SKM-1 treated with dmso at 0.1 percent for 144 hours (cell line): ENCODE measurements around the gene PEPD.
"Not testable (repeated sequence)": the region's sequence is repeated elsewhere in the genome, so short reads cannot be mapped to it uniquely, and the experiment has no call there.

Experiments used
- DNase-seq: peaks from one replicate; lab custom pipeline; 2025; ENCODE audit not compliant: unreplicated experiment; lab: John Stamatoyannopoulos, UW

Gene PEPD

DNA sequence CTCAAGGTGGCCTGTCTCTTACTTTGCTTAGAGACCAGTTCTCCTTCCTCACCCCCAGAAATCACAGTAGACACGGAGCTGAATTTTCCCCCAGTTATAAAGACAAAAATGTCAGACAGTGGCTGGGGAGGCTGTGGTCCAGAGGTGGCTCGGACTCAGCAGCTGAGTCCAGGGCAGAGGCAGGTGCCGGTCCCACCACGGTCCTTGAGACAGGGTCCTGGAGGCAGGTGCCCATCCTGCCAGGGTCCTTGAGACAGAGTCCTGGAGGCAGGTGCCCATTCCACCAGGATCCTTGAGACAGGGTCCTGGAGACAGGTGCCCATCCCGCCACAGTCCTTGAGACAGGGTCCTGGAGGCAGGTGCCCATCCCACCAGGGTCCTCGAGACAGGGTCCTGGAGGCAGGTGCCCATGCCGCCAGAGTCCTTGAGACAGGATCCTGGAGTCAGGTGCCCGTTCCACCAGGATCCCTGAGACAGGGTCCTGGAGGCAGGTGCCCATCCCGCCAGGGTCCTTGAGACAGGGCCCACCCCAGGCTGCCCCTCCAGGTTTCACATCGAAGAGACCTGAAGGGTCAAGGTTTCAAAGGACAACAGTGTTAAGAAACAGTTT is 23.1 kb downstream of the PEPD start:
- no peak for DNase-seq

DNA sequence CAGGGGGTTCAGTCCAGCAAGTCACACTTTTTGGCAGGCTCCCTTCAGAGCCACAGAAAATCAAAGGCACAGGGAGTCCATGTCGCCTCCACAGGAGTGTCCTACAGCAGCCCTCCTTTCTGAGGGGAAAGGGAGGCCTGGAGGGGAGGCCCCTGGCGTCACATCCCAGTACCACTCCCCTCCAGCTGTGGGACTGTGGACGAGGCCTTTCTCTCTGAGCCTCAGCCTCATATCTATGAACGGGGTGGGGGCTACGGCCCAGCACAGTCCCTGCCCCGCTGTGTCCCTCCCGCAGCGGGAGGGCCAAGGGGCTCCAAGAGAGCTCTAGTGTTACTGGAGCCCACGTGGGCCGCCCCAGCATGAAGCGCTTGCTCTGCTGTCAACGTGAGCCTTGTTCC is 23.8 kb downstream of the PEPD start:
- DNase-seq: no peak

DNA sequence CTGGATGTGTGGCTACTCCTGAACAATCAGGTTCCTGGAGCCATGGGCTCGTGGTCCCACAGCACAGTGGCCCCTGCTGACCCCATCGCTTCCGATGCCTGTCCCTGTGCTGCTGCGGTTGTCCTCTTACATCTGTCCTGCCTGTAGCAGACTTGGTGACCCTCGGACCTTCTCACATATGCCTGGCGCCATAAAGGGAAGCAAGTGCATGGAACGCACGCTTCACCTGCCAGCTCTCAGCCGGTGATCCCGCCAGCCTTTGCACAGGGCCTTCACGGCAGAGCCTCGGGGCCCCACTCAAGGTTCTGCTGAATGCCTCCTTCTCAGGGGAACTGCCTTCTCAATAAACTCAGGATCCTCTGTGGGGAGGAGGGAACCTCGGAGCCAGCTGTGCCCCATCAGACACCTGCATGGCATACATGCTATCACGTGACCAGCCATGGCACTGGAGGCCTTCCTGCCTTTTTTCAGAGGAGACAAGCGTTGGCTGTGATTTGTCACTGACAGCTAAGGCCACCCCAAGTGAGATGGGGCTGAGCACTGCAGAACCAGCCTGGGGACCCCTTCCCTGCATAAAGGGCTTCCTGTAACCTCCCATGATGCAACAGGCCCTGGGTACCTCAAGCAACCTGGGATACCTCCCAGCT is 24.3 kb downstream of the PEPD start:
- DNase-seq: no peak

DNA sequence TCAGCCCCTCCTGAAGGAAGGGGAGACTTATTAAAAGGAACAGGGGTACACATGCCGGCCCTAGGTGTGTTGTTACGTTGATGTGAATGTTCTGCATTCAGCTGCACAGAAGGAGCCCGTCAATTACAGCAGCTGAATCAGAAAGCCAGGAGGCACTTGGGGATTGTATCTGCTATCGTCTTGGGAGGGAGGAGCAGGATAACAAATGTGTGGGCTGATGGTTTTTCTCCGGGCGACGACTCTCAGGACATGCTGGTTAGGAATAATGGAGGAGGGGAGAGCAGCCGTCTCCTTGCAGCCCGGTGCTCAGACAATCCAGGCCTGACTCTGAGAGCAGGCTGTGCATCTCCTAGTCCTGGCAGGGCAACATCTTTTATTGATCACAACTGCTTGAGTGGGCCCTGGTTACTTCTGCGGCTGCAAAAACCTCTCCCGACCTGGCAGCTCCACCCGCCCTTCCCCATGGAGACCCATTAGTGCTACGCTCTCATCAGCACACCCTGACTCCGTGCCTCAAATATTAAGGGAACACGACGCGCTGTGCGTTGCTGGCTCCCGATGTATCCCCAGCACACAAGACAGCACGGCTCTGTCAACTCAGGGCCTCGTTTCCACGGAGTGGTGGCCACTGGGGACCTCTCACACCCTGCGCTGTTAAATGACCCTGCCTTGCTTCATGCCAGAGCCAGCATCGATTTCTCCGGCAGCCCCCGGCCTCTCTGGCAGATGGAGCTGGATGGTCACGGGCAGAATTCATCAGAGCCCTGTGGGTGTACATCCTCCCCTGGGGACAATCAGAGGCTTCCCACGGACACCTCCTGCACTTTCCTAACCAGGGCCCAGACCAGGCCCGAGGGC is 25.3 kb downstream of the PEPD start:
- no peak for DNase-seq

DNA sequence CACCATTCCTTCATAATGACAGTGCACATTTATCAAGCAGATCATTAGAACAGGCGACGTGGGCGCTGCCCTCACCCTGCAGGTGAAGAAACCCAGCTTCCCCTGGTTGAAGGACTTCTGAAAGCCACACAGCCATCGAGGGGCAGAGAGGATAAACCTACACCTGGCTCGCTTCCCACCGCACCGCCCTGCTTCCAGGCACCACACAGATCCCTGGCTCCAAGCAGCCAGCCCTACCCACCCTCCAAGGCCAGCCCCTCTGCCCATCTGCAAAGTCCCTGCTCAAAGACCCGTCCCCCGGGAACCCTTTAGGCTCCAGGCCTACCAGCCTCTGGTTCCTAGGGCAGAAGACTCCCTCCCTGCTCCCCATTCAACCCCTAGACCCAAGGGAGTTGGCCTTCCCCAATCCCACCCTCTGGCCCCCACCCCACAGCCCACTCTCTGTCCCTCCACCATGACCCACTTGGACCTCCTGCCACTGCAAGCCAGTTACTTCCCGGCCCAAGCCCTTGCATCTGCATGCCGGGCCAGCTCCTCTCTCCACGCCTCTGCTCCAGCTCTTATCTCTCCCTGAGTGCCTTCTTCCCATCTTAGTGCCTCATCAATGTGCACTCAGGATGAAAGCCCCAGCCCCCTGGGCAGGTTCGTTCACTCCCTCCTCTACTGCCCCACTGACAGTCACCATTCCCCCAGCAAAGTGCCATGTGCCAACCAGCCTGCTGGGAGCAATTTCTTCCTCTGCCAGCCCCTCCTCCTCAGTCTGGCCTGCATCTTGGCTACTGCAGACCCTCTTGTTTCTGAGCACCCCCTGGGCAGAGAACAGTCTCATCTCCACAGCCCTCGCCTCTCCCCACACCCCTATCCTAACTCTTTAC is 28.0 kb downstream of the PEPD start:
- DNase-seq: no peak

DNA sequence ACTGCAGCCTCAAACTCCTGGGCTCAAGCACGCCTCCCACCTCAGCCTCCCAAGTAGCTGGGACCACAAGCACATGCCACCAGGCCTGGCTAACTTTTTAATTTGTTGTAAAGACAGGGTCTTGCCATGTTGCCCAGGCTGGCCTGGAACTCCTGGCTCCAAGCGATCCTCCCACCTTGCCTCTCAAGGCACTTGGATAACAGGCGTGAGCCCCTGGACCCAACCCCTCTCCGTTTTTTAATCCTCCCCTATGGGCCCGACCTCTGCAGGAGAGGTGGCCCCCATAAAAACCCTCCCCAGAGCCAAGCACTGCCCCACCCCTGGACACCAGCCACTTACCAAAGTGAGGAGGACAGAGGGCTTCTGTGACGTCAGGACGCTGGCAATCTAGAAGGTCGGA is 28.6 kb downstream of the PEPD start:
- DNase-seq: no peak

DNA sequence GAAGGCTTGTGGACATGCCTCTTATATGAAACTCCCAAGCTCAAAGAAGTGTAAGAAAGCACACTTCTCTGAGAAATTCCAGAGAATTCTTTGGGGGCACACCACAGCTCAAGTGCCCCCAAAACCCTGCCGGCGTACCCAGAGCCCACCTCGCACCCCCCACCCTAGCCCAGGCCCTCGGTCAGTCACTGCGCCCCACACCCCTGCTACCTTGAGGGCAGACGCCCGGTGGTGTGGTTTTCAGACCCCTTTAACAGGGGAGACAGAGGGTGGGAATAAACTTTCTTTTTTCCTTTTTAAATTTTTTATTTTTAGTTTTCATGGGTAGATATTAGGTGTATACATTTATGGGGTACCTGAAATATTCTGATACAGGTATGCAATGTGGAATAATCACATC is 29.5 kb downstream of the PEPD start:
- DNase-seq: no peak

DNA sequence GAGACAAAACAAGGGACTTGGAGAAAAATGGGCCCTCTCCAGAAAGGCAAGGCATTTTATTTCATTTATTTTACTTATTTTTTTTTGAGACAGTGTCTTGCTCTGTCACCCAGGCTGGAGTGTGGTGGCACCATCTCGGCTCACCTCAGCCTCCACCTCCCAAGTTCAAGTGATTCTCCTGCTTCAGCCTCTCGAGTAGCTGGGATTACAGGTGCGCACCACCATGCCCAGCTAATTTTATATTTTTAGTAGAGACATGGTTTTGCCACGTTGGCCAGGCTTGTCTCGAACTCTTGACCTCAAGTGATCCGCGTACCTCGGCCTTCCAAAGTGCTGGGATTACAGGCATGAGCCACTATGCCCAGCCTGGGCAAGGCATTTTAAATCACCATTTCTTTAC is 31.0 kb downstream of the PEPD start:
- not testable (repeated sequence) for DNase-seq

DNA sequence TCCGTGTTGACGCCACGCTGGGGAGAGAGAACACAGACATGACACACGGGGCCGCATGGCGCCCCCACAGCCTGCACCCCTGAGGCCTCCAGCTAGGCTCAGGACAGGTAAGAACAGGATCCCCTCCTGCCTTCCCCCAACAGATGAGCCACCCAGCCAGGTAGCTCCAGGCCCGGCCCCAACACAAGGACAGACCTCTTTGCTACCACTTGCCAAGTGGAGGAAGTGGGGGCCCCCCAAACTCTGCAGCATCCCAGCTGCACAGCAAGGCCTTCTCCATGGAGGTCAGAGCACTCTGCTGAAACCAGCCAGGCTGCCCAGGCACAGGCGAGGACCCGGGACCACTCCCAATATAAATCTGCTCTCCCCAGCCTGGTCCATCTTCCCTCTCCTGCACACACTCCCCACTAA is 31.5 kb downstream of the PEPD start:
- no peak for DNase-seq

DNA sequence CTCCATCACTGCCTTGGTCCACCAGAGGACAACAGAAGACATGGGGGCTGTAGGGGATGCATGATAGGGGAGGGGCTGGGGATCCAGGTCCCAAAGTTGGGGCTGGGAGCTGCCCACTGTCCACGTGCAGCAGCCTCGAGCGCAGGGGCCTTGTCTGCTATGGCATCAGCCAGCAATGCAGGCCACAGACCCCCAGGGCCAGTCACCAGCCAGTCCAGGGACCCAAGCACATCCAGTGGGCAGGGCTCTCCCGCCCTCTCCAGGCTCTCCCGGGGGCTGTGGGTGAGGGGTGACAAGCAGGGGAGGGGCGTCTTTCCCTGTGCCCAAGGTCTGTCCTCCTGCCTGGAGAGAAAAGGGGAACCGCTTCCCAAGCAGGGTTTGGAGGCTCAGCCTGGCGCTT is 32.8 kb downstream of the PEPD start:
- no peak for DNase-seq

DNA sequence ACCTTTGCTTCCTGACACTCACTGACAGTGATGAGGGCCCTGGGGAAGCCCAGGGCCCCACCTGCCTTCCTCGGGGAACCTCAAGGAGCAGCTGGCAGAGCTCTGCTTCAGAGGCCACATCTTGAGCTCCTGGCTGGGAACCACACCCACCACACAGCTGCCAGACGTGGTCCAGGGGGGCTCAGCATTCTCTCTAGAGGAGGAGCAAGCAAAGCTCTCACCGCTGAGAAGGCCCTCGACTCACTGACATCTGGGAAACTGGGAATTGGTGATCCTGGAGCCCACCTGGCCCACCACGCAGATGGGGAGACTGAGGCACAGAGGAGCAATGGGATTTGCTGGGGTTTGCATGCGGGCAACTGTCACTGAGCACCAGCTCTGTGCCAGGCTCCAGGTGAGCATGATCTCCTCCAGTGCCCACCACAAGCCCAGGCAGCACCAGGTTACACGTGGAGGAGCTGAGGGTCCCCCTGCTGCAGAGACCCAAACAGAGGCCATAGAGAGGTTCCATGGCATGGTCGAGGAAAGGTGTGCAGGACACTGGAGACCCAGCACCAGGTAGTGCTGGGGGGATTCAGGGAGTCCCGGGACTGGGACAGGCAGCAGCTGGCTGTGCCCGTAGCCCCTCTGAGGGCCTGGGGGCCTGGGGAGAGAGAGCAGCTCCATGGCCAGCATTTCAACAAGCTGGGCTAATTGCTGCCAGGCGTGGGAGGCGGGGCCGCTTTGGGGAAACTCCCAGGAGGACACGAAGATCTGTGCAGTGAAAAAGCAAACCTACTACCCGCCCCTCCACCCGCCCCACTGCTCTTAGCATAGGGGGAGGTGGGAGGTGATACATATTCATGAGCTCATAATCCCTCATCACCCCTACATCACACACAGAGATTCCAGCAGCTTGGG is 33.4 kb downstream of the PEPD start:
- no peak for DNase-seq

DNA sequence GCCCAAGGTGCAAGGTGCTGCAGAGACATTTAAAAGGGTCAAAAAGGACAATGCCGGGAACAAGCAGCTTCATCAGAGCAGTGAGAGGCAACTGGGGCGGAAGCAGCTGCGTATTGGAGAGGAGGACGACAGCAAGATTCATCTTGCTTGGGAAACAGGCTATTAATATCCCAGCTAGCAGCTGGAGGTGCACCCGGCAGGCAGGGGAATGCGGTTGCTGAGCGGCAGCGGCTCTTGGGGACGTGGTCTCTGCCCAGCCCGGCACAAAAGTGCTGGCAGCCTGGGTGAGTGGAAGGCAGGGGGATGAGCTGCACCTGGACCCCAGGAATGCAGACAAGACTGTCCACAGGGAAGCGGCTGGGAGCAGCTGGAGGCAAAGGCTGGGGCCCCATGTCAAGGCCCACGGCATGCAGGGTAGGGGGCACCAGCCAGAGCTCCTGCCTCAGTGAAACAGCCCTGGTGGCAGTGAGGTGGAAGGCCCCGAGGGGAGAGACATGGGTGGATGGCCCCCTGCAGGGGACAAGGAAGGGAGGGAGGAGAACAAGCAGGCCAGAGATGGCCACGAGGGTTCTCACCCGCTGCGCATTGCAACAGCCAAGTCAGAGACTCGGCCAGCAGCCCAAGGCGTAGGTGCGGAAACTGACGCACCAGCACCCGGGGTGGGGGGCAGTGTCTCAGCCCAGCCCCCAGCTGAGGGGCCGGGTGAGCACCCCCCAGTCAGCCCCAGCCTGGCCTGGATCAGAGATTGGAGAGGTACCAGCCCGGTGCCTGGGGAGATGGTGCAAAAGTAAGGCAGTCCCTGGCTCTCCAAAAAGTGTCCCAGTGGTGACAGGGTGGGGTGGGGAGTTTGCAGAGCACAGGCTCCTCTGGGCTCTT is 34.4 kb downstream of the PEPD start:
- no peak for DNase-seq

DNA sequence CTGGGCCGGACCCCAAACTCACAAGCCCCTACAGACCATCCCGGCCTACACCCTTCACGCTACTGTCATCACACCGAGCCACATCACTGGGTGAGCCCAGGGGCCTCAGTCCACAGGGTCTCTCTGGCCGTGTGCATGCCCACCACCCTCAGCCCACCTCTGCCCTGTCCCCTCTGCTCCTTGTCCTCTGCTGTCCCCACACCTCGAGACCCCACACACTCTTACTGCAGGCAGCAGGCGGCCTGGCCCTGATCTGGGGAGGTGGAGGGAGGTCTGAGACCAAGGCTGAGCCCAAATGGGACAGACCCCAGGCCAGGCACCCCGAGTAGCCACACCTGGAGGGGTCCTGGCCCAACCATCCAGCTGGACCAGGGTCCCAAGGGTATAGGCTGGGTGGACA is 35.2 kb downstream of the PEPD start:
- DNase-seq: no peak

DNA sequence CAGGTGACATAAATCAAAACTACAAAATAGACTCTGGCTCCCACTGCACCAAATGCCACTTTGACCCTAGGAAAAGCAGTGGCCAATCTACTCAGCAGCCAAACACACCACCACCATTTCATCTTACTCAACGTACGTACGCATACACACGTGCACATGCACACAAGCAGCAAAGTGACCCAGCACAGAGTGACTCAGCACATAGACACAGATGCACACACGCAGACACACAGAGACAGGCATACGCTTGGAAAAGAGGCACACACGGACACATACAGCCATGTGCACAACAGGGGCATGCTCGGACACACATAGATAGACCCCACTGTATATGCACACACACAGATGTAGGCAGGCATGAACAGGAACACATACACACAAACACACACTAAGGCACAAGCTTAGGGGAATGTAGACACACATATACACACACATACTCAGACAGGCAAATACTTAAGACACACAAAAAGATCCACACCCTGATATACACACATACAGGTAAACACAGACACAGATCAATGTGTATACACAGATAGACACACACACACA is 37.3 kb downstream of the PEPD start:
- DNase-seq: no peak

DNA sequence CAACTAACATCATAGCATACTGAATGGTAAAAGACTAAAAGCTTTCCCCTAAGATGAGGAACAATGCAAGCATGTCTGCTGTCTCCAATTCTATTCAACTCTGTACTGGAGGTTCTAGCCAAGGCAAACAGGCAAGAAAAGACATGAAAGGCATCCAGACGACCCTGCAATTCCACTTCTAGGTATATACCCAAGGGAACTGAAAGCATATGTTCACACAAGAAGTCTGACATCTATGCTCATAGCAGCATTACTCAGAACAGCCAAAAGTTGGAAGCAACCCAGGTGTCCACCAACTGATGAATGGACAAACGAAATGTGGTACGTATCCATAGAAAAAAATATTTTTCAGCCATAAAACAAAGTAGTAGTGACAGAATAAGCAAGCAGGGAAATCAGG is 39.1 kb downstream of the PEPD start:
- DNase-seq: no peak

DNA sequence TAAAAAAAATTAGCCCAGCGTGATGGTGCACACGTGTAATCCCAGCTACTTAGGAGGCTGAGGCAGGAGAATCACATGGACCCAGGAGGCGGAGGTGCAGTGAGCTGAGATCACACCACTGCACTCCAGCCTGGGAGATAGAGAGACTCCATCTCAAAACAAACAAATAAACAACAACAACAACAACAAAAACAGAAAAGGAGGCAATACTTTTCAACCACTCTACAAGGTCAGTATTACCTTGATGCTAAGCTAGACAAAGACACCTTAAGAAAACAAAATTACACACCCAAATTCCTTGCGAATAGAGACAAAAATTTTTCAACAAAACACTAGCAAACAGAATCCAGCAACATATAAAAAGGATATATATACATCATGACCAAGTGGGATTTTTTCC is 39.7 kb downstream of the PEPD start:
- no peak for DNase-seq

DNA sequence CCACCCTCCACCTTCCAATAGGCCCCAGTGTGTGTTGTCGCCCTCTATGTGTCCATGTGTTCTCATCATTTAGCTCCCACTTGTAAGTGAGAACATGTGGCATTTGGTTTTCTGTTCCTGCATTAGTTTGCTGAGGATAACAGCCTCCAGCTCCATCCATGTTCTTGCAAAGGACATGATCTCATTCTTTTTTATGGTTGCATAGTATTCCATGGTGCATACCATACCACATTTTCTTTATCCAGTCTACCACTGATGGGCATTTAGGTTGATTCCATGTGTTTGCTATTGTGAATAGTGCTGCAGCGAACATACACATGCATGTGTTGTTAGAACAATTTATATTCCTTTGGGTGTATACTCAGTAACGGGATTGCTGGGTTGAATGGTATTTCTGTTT is 42.0 kb downstream of the PEPD start:
- DNase-seq: not testable (repeated sequence)

DNA sequence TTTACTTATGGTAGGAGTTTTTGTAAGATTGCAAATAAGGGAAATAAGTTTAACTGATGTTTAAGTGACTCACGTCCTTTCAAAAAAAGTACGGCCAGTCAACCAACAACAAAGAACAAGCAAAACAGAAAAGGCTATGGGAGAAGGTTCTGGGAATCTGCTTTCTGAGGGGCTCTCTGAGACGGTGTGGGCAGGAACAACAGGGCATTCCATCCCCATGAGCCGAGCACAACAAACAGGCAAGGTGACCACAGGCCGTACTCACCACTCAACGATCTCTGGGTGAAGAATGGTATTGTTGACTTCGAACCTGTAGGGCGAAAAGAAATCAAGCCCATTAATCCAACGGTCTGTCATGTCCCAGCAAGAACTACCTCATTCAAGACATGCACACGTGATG is 43.8 kb downstream of the PEPD start:
- no peak for DNase-seq

DNA sequence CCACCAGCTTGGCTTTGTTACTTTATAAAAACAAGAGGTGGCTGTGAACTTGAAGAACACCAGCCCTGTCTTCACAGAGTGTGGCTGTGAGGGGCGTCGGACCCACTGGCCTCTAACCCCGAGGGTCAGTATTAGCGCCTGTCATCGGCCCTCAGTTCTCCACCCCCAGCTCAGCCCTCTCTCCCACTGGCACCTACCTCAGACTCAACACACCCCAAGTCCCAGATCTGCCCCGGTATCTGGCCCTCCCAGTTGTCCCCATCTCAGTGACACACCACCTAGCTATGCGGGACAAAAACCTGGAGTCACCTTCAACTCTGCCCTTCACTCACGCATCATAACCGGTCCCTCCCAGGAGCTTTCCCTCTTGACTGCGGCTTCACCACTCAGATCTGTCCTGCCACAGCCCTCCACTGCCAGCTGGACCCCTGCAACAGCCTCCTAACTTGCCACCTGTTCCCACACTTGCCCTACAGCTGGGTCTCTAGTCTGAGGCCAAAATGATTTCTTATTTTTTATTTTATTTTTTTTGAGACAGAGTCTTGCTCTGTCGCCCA is 45.4 kb downstream of the PEPD start:
- DNase-seq: no peak
